HEK293 (cell line): ENCODE measurements around the gene PRPF31.

Experiments
- CTCF ChIA-PET: fragments of 350-600 bp; formaldehyde crosslinking; extraction: SDS; loops from one replicate; lab custom pipeline; 2021; ENCODE audit warnings: antibody characterized with exemption; lab: Yijun Ruan, JAX
- POLR2A ChIA-PET: fragments of 300-600 bp; formaldehyde crosslinking; extraction: SDS; loops from one replicate; lab custom pipeline; 2020; ENCODE audit warnings: antibody characterized with exemption, inconsistent platforms; lab: Yijun Ruan, JAX
- H3K27ac ChIP-seq: fragments of 200-500 bp; sonication (Bioruptor generic); 2 replicates; pipeline ENCODE4 v1.5.1; 2014; ENCODE audit warnings: low read depth, low read length, control low read depth, inconsistent platforms; ENCODE audit errors: extremely low read depth
- H3K36me3 ChIP-seq, 2 experiments: fragments of 200-500 bp in 1 of 2; sonication (Bioruptor generic) in 1 of 2; 1 replicate in 1 of 2; 2 replicates in 1 of 2; pipeline ENCODE4 v1.5.1; 2014 to 2017; ENCODE audit warnings: inconsistent platforms in 2 of 2, low read length in 2 of 2; ENCODE audit not compliant: control insufficient read depth in 2 of 2, insufficient read depth in 1 of 2
- H3K4me1 ChIP-seq: fragments of 200-500 bp; sonication (Bioruptor generic); 2 replicates; pipeline ENCODE4 v1.5.1; 2014; ENCODE audit warnings: mild to moderate bottlenecking, low read length, inconsistent platforms; ENCODE audit not compliant: control insufficient read depth, insufficient read depth
- H3K4me3 ChIP-seq: 2 replicates; pipeline ENCODE4 v1.5.1; 2011; ENCODE audit warnings: low read depth, mild to moderate bottlenecking, control low read depth, low read length, moderate library complexity
- H3K9me3 ChIP-seq: fragments of 200-500 bp; sonication (Bioruptor generic); 2 replicates; pipeline ENCODE4 v1.5.1; 2014; ENCODE audit warnings: low read depth, low read length, inconsistent platforms; ENCODE audit not compliant: control insufficient read depth, insufficient read depth
- GLIS1 ChIP-seq: fragments of 450-650 bp; formaldehyde crosslinking; IDR thresholded peaks from 2 replicates; pipeline ENCODE4 v1.5.1; 2016; ENCODE audit warnings: missing biosample characterization, missing genetic modification characterization
- KLF1 ChIP-seq: fragments of 450-650 bp; formaldehyde crosslinking; IDR thresholded peaks from 2 replicates; pipeline ENCODE4 v1.5.1; 2016; ENCODE audit warnings: missing biosample characterization, missing genetic modification characterization
- KLF16 ChIP-seq: fragments of 450-650 bp; formaldehyde crosslinking; IDR thresholded peaks from 2 replicates; pipeline ENCODE4 v1.5.1; 2017; ENCODE audit warnings: missing biosample characterization, missing genetic modification characterization
- REPIN1 ChIP-seq: fragments of 450-650 bp; formaldehyde crosslinking; IDR thresholded peaks from 2 replicates; pipeline ENCODE4 v1.5.1; 2017; ENCODE audit warnings: missing biosample characterization, missing genetic modification characterization, low read depth
- ZNF138 ChIP-seq: fragments of 450-650 bp; formaldehyde crosslinking; IDR thresholded peaks from 2 replicates; pipeline ENCODE4 v1.5.1; 2016; ENCODE audit warnings: missing biosample characterization, missing genetic modification characterization, borderline replicate concordance
- ZNF202 ChIP-seq: fragments of 450-650 bp; formaldehyde crosslinking; IDR thresholded peaks from 2 replicates; pipeline ENCODE4 v1.5.1; 2016; ENCODE audit warnings: missing biosample characterization, missing genetic modification characterization, borderline replicate concordance
- ZNF214 ChIP-seq: fragments of 450-650 bp; formaldehyde crosslinking; IDR thresholded peaks from 2 replicates; pipeline ENCODE4 v1.5.1; 2017; ENCODE audit warnings: missing biosample characterization, mild to moderate bottlenecking, missing genetic modification characterization, borderline replicate concordance
- ZNF221 ChIP-seq: fragments of 450-650 bp; formaldehyde crosslinking; IDR thresholded peaks from 2 replicates; pipeline ENCODE4 v1.5.1; 2017; ENCODE audit warnings: missing biosample characterization, missing genetic modification characterization, borderline replicate concordance
- ZNF335 ChIP-seq: fragments of 450-650 bp; formaldehyde crosslinking; conservative IDR thresholded peaks from 2 replicates; pipeline ENCODE4 v1.5.1; 2016; ENCODE audit warnings: missing biosample characterization, missing genetic modification characterization
- ZNF529 ChIP-seq: fragments of 450-650 bp; formaldehyde crosslinking; IDR thresholded peaks from 2 replicates; pipeline ENCODE4 v1.5.1; 2017; ENCODE audit warnings: missing genetic modification characterization, missing biosample characterization; ENCODE audit not compliant: insufficient replicate concordance
- ZNF544 ChIP-seq: fragments of 450-650 bp; formaldehyde crosslinking; IDR thresholded peaks from 2 replicates; pipeline ENCODE4 v1.5.0; 2017; ENCODE audit warnings: missing biosample characterization, missing genetic modification characterization
- ZNF555 ChIP-seq: fragments of 450-650 bp; formaldehyde crosslinking; conservative IDR thresholded peaks from 2 replicates; pipeline ENCODE4 v1.5.1; 2017; ENCODE audit warnings: missing biosample characterization, mild to moderate bottlenecking, missing genetic modification characterization, inconsistent platforms
- ZNF600 ChIP-seq: fragments of 450-650 bp; formaldehyde crosslinking; IDR thresholded peaks from 2 replicates; pipeline ENCODE4 v1.5.1; 2016; ENCODE audit warnings: missing biosample characterization, missing genetic modification characterization
- ZNF626 ChIP-seq: fragments of 450-650 bp; sonication (Bioruptor Pico); formaldehyde crosslinking; IDR thresholded peaks from 2 replicates; pipeline ENCODE4 v1.5.1; 2018; ENCODE audit warnings: missing biosample characterization, missing genetic modification characterization, inconsistent platforms
- ZNF654 ChIP-seq: fragments of 450-650 bp; formaldehyde crosslinking; IDR thresholded peaks from 2 replicates; pipeline ENCODE4 v1.5.1; 2016; ENCODE audit warnings: low read depth, missing biosample characterization, missing genetic modification characterization
- ZNF677 ChIP-seq: fragments of 450-650 bp; IDR thresholded peaks from 2 replicates; pipeline ENCODE4 v1.5.0; 2018; ENCODE audit warnings: missing biosample characterization, mild to moderate bottlenecking, missing genetic modification characterization, moderate library complexity
- ZNF76 ChIP-seq: fragments of 450-650 bp; formaldehyde crosslinking; IDR thresholded peaks from 2 replicates; pipeline ENCODE4; 2016; ENCODE audit warnings: low read depth, missing biosample characterization, missing genetic modification characterization, borderline replicate concordance
- ZNF777 ChIP-seq: fragments of 450-650 bp; formaldehyde crosslinking; IDR thresholded peaks from 2 replicates; pipeline ENCODE4 v1.5.1; 2017; ENCODE audit warnings: missing biosample characterization, missing genetic modification characterization, borderline replicate concordance
- ZSCAN30 ChIP-seq: fragments of 450-650 bp; IDR thresholded peaks from 2 replicates; pipeline ENCODE4 v1.5.1; 2018; ENCODE audit warnings: missing biosample characterization, mild to moderate bottlenecking, missing genetic modification characterization, moderate library complexity
- TF ChIP-seq, protein P1 (sequence below): fragments of 450-650 bp; formaldehyde crosslinking; IDR thresholded peaks from 2 replicates; pipeline ENCODE4 v1.5.1; 2016; ENCODE audit warnings: missing biosample characterization, missing genetic modification characterization, borderline replicate concordance
- TF ChIP-seq, protein P2 (sequence below): fragments of 450-650 bp; formaldehyde crosslinking; IDR thresholded peaks from 2 replicates; pipeline ENCODE4; 2016; ENCODE audit warnings: missing biosample characterization, missing genetic modification characterization
- TF ChIP-seq, protein P3 (sequence below): fragments of 450-650 bp; formaldehyde crosslinking; IDR thresholded peaks from 2 replicates; pipeline ENCODE4 v1.5.1; 2017; ENCODE audit warnings: missing biosample characterization, missing genetic modification characterization

PRPF31 gene

DNA sequence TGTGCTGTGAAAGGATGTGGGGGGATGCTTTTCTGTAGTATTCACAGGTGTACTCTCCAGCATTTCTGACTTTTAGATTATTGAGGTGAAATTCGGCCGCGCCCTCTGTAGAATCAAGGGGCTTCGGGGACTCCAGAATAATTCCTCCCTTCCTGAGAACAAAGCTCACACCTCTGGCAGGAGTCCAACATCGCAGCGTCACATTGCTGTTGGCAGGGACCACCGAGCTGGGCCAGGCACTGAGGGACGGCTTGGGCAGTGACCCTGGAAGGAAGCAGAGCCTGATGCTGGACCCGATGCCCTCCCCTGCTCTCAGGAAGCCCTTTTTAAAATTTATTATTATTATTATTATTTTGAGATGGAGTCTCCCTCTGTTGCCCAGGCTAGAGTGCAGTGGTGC is 40.7 kb upstream of the PRPF31 start (continued):
- TF ChIP-seq, protein P1, sequence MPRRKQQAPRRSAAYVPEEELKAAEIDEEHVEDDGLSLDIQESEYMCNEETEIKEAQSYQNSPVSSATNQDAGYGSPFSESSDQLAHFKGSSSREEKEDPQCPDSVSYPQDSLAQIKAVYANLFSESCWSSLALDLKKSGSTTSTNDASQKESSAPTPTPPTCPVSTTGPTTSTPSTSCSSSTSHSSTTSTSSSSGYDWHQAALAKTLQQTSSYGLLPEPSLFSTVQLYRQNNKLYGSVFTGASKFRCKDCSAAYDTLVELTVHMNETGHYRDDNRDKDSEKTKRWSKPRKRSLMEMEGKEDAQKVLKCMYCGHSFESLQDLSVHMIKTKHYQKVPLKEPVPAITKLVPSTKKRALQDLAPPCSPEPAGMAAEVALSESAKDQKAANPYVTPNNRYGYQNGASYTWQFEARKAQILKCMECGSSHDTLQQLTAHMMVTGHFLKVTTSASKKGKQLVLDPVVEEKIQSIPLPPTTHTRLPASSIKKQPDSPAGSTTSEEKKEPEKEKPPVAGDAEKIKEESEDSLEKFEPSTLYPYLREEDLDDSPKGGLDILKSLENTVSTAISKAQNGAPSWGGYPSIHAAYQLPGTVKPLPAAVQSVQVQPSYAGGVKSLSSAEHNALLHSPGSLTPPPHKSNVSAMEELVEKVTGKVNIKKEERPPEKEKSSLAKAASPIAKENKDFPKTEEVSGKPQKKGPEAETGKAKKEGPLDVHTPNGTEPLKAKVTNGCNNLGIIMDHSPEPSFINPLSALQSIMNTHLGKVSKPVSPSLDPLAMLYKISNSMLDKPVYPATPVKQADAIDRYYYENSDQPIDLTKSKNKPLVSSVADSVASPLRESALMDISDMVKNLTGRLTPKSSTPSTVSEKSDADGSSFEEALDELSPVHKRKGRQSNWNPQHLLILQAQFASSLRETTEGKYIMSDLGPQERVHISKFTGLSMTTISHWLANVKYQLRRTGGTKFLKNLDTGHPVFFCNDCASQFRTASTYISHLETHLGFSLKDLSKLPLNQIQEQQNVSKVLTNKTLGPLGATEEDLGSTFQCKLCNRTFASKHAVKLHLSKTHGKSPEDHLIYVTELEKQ (tag by site-specific recombination): no peak
- TF ChIP-seq ZNF138 (tag by site-specific recombination) (no peak), ZNF529 (tag by site-specific recombination) (no peak), ZNF777 (tag by site-specific recombination) (no peak), ZSCAN30 (tag by site-specific recombination) (no peak), ZNF626 (tag by site-specific recombination) (no peak), ZNF677 (no peak), REPIN1 (tag by site-specific recombination) (no peak)

DNA sequence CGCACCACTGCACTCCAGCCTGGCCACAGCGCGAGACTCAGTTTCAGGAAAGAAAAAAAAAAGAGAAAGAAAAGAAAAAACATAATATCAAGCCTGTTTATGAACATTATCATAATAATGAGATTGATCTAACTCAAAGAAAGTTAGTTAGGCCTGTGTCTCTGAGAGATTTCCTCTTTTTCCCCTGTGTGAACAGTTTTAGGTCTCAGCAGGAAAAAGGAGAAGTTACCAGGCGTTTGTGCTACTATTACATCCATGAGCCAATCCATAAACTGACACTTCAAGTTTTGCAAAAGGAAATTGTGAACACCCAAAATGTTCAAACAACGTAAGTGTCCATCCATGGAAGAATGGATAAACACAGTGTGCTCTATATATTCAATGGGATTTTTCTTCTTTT is 38.2 kb upstream of the PRPF31 start:
- Histone ChIP-seq H3K4me3 (no peak overlapping the region), H3K27ac (no peak overlapping the region), H3K4me1 (no peaks in the 10 kb centered on the region), H3K36me3 (no peaks in the 10 kb centered on the region), H3K9me3 (no peaks in the 10 kb centered on the region; the same call in 1 of the 2 replicates)
- TF ChIP-seq ZNF202 (tag by site-specific recombination) (no peak), ZNF221 (no peak), ZNF544 (tag by site-specific recombination) (no peak), ZNF76 (no peak), KLF16 (no peak), KLF1 (no peak), ZNF214 (tag by site-specific recombination) (no peak), GLIS1 (tag by site-specific recombination) (no peak), ZNF600 (tag by site-specific recombination) (no peak), ZNF654 (no peak), ZNF555 (no peak), ZNF335 (tag by site-specific recombination) (no peak)
- TF ChIP-seq, protein P2, sequence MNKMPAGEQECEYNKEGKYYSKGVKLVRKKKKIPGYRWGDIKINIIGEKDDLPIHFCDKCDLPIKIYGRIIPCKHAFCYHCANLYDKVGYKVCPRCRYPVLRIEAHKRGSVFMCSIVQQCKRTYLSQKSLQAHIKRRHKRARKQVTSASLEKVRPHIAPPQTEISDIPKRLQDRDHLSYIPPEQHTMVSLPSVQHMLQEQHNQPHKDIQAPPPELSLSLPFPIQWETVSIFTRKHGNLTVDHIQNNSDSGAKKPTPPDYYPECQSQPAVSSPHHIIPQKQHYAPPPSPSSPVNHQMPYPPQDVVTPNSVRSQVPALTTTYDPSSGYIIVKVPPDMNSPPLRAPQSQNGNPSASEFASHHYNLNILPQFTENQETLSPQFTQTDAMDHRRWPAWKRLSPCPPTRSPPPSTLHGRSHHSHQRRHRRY (tag by site-specific recombination): no peak
- TF ChIP-seq, protein P1 (tag by site-specific recombination): no peak
- TF ChIP-seq, protein P3, sequence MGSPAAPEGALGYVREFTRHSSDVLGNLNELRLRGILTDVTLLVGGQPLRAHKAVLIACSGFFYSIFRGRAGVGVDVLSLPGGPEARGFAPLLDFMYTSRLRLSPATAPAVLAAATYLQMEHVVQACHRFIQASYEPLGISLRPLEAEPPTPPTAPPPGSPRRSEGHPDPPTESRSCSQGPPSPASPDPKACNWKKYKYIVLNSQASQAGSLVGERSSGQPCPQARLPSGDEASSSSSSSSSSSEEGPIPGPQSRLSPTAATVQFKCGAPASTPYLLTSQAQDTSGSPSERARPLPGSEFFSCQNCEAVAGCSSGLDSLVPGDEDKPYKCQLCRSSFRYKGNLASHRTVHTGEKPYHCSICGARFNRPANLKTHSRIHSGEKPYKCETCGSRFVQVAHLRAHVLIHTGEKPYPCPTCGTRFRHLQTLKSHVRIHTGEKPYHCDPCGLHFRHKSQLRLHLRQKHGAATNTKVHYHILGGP: no peak
- CTCF ChIA-PET: interaction anchor here (0.6 kb wide), 1 partner anchor 17 kb away, joined by 3 read pairs; no protein-coding TSS in a partner anchor
- POLR2A ChIA-PET: no interaction called here
